ENCODE data around the gene SETD2.
"Not testable (repeated sequence)": the region's sequence is repeated elsewhere in the genome, so short reads cannot be mapped to it uniquely, and the experiment has no call there.

GRCh38 chr3:47031041-47031440 is 132.9 kb downstream of the SETD2 start:
- TF ChIP-seq ZNF274 (IDR thresholded peaks at IDR 0.05; ENCODE audit: low read depth, low read length); YY1 (IDR thresholded peaks at IDR 0.05; ENCODE audit: insufficient read depth, insufficient read length); SUZ12 (IDR thresholded peaks at IDR 0.05; ENCODE audit: extremely low read depth, insufficient read depth, insufficient read length): not testable (repeated sequence)

Data from NT2/D1 (cell line).